SK-N-MC (cell line): Measurements from ENCODE around the gene TANC1.

Experiments
- EZH2 ChIP-seq: fragments of 200-600 bp; sonication (generic); IDR thresholded peaks from one replicate; pipeline ENCODE4 v1.6.1; 2017; ENCODE audit warnings: antibody characterized with exemption
- FOXP2 ChIP-seq: optimal IDR thresholded peaks from 2 replicates; pipeline ENCODE3; 2011; ENCODE audit warnings: mild to moderate bottlenecking, moderate library complexity; ENCODE audit not compliant: insufficient read depth; ENCODE audit errors: extremely low read length, control extremely low read depth
- POLR2AphosphoS5 ChIP-seq: IDR thresholded peaks from 2 replicates; pipeline ENCODE4 v1.6.1; 2012; ENCODE audit warnings: mild to moderate bottlenecking, low read depth, low read length, borderline replicate concordance

DNA sequence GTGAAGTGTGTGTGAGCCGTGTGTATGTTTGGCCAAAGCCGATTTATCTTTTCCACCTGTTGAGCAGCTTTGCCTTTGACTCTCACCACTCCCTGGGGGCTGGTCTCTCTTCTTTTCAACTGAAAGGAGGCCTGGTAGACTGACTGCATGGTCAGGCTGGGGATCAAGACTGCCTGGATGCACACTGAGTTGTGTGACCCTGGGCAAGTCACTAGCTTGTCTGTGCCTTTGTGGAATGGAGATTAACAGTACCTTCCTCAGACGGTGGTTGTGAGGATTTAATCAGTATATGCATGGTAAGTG is 85.5 kb downstream of the TANC1 start:
- no peak for TF ChIP-seq EZH2
- TF ChIP-seq POLR2AphosphoS5 = no peak
- TF ChIP-seq FOXP2 = no peak
